ENCODE results near the gene TGFB2.

The TGFB2 gene

DNA sequence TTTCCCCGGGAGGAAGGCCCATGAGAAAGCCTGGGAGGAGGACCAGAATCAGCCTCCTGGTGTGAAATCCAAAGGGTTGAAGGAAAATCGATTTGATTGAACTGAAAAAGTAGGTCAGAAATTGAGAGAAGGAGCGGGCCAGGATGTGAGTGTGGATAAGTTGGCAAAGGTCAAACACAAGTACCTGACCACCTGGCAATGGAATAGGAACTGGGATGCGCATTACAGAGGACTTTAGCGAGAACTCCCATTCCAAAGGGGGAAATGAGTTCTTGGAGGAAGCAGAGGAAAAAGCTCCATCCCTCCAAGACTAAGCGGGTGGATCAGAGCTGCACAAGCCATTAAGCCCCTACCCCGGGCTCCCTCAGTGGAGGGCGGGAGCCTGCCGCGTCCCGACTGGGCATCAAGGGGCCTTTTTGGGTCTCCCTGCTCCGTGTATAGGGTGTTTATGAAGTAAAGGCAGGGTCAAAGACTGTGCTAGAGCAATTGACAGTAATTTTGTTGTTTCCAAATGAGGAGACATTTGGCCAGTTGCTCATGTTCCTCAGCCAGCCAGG lies 56.4 kb downstream of the TGFB2 start:
- no peak for DNase-seq
- Histone ChIP-seq H3K9me3 (no peaks in the 10 kb centered on the region), H3K36me3 (no peaks in the 10 kb centered on the region), H3K27me3 (no peaks in the 10 kb centered on the region), H3K4me3 (ENCODE audit: low read depth, low read length) (no peak overlapping the region), H3K4me1 (no peaks in the 10 kb centered on the region)
- TF ChIP-seq, protein P1, sequence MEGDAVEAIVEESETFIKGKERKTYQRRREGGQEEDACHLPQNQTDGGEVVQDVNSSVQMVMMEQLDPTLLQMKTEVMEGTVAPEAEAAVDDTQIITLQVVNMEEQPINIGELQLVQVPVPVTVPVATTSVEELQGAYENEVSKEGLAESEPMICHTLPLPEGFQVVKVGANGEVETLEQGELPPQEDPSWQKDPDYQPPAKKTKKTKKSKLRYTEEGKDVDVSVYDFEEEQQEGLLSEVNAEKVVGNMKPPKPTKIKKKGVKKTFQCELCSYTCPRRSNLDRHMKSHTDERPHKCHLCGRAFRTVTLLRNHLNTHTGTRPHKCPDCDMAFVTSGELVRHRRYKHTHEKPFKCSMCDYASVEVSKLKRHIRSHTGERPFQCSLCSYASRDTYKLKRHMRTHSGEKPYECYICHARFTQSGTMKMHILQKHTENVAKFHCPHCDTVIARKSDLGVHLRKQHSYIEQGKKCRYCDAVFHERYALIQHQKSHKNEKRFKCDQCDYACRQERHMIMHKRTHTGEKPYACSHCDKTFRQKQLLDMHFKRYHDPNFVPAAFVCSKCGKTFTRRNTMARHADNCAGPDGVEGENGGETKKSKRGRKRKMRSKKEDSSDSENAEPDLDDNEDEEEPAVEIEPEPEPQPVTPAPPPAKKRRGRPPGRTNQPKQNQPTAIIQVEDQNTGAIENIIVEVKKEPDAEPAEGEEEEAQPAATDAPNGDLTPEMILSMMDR (IDR thresholded peaks at IDR 0.05; ENCODE audit: low read depth, low read length): no peak

DNA sequence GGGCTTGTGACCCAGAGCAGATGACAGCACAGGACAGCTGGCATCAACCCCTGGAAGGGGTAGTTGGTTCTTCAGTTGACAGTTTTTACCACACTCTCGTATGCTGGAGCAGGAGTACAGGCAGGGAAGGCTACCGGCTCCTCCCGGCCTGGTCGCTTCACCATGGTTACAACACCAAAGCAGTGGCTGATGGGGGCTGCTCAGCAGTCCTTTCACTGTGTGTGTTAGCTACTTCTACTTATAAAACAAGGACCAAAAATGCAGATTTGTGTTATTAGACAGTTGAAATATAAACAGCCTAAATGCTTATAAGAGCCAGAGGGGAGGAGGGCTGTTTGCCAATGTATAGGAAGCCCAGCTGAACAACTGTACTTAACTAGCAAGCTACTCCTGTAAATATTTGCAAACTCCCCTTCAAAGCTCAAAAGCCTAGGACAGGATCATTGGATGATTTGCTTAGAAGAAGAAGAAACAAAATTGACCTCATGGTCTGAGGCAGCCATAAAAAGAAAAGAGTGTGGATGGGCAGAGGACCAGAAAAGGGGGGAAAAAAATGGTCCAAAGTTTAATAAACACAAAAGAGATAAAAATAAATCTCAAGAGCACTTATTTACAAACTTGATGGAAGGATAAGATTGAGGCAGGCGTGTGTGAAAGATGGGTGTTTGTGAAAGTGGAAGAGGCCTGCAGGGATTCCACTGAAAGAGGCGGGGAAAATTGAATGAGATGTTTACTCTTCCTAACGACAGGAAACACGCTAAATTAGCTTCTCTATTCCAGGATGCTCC lies 57.1 kb downstream of the TGFB2 start:
- no peaks in the 10 kb centered on the region for H3K9me3 ChIP-seq
- TF ChIP-seq, protein P1 (IDR thresholded peaks at IDR 0.05; ENCODE audit: low read depth, low read length): no peak
- H3K27me3 ChIP-seq: no peaks in the 10 kb centered on the region
- no peaks in the 10 kb centered on the region for H3K4me1 ChIP-seq
- no peak overlapping the region for H3K4me3 ChIP-seq (ENCODE audit: low read depth, low read length)
- H3K36me3 ChIP-seq: no peaks in the 10 kb centered on the region
- DNase-seq: no peak

DNA sequence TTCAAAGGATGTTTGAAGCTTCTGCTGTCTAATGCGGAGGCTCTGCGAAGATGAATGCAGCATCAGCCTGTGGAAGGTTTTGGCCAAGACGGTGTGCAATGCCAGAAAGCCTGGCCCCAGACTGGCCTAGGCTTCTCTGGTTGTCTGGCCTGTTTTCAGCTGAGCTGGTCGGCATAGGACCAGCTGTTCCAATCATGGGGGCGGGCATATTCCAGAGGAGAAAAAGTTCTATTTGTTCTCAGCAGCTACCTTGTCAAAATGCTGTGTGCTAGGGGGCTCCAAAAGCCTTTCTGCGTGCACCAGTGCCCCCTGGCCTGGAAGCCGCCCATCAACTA lies 57.6 kb downstream of the TGFB2 start:
- DNase-seq: no peak
- TF ChIP-seq, protein P1 (IDR thresholded peaks at IDR 0.05; ENCODE audit: low read depth, low read length): no peak
- no peaks in the 10 kb centered on the region for H3K4me1 ChIP-seq
- no peaks in the 10 kb centered on the region for H3K9me3 ChIP-seq
- H3K4me3 ChIP-seq (ENCODE audit: low read depth, low read length): no peak overlapping the region
- no peaks in the 10 kb centered on the region for H3K36me3 ChIP-seq
- no peaks in the 10 kb centered on the region for H3K27me3 ChIP-seq

DNA sequence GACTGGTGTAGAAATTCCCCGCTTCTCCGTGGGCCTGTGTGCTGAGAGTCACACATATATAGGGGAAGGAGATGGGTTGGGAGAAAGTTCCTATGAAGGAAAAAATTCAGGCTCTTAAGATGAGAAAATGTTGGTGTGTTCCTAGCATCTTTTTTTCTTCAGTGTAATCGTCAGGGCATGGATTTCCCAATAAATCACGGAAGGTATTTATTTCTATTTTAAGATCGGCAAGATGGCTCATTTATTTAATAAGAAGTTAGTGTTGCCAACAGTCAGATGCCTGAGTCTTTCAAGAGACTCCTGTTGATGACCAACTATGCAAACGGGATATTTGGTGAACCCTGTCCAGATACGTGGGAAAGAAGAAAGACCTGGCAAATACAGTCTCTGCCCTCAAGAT lies 58.2 kb downstream of the TGFB2 start:
- no peak for DNase-seq
- H3K9me3 ChIP-seq: no peaks in the 10 kb centered on the region
- TF ChIP-seq, protein P1 (IDR thresholded peaks at IDR 0.05; ENCODE audit: low read depth, low read length): no peak
- no peak overlapping the region for H3K4me3 ChIP-seq (ENCODE audit: low read depth, low read length)
- H3K4me1 ChIP-seq: no peaks in the 10 kb centered on the region
- H3K27me3 ChIP-seq: no peaks in the 10 kb centered on the region
- no peaks in the 10 kb centered on the region for H3K36me3 ChIP-seq

DNA sequence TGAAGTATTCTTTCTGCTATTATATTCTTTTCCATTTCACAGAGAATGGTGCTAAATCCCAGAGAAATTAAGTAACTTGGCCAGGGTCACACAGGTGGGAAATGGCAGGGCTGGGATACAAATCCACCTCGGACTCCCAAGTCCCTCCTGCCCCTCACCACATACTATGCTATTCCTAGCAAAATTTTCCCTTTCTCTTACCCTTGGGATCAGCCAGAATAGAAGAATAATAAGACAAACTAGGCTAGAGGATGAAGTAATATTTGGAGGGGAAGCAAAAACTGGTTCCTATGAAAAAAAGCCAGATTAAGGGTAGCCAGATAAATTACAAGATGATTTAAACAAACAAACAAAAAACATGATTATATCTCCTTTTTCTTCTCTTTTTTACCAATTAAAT lies 62.5 kb downstream of the TGFB2 start:
- TF ChIP-seq, protein P1 (IDR thresholded peaks at IDR 0.05; ENCODE audit: low read depth, low read length): no peak
- DNase-seq: no peak
- Histone ChIP-seq H3K36me3 (no peaks in the 10 kb centered on the region), H3K4me1 (no peaks in the 10 kb centered on the region), H3K27me3 (no peaks in the 10 kb centered on the region), H3K4me3 (ENCODE audit: low read depth, low read length) (no peak overlapping the region), H3K9me3 (no peaks in the 10 kb centered on the region)

DNA sequence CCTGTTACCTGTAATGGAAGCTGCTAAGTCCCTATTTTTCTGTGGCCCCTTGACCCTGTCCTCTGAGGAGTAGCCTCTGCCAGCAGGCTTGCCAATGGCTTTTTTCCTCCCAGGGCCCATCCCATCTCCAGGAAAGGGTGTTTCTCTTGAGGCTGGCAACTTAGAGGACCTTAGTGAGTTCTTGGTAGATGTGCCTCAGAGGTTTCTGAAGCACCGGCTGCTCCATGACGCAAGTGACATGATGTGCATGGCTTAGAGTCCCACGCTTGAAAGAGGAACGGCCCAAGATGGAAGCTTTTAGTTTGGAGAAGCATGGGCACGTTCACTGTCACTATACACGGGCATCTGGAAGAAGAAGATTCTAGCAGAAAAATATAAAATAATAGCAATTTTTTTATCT lies 63.0 kb downstream of the TGFB2 start:
- DNase-seq: no peak
- H3K9me3 ChIP-seq: no peaks in the 10 kb centered on the region
- no peaks in the 10 kb centered on the region for H3K4me1 ChIP-seq
- TF ChIP-seq, protein P1 (IDR thresholded peaks at IDR 0.05; ENCODE audit: low read depth, low read length): no peak
- H3K27me3 ChIP-seq: no peaks in the 10 kb centered on the region
- H3K36me3 ChIP-seq: no peaks in the 10 kb centered on the region
- H3K4me3 ChIP-seq (ENCODE audit: low read depth, low read length): no peak overlapping the region
